CD4-positive, alpha-beta T cell treated with Interleukin-6 at 100 ng/mL for 8 hours (primary cell): Measurements from ENCODE around the gene DNAJB1.

ENCODE experiments used
- DNase-seq: peaks from one replicate; pipeline ENCODE4 v3.0.0-alpha.2; 2020; ENCODE audit warnings: mixed read lengths, low spot score

Gene DNAJB1

DNA sequence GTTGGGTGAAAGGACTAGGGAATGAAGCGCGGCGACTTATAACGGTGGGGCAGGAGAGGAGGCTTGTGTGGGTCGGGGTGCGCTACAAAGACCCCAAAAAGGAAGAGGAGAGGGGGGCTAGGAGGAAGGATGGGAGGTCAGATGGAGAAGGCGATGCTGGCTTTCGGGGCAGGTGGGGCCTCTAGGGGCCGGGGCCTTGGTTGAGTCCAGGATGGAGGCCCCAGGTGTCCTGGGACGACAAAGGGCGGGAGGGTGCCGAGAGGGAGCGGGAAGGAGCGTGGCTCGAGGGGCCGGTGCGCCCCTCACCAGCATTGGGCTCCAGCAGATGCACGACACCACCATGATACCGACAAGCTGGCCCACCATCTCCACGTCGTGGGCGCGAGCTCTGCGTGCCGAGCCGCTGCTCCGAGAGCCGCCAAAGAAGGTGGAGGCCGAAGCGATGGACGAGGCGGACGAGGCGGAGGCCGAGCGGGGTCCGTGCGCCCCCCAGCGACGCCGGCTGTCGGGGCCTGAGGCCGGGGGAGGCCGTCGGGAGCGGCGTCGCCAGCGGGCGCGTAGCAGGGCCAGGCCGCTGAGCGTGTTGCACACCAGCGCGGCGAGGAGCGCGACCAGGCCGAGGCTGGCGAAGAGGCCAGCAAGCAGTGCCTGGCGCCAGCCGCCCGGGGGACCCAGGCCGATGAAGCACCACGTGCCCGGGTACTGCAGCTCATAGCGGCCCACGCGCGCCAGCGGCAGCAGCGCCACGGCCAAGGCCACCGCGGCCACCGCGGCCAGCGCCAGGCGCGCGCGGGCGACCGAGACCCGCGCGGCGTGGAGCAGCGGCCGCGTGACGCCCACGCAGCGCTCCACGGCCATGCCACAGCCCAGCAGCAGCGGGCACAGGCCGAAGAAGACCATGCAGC is 44.9 kb downstream of the DNAJB1 start:
- no peak for DNase-seq

DNA sequence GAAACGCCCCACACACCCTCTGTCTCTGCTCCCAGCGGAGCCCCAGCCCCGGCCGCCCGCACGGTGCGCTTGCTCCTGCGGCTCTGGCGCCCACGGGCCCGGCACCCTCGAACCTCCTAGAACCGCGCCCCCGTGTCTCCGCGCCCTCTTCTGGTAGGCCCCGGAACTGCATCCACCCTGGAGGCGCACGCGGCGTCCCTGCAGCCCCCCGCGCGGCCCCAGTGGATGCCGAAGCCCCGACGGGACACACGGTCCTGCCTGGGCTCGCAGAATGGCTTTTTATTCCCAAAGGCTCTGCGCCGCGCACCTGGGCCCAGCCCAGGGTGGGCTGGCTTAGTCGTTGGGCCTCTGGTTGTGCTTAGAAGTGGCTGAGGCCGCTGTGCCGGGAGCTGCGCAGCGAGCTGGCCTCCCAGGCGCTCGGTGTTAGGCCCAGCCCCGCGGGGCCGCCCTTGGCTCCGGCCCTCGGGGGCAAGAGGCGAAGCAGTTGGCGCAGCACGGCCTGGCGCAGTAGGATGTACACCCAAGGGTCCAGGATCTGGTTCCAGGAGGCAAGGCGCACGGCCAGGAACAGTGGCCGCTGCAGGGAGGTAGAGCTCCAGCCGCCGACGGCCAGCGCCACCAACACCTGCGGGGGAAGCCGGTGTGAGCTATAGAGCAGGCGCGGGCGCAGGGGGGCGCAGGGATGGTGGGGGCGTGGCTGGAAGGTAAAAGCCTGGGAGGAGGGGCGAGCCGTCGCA is 45.8 kb downstream of the DNAJB1 start:
- peak; percentile 70 for DNase-seq

- no peak for DNase-seq
Measured at GRCh38 chr19:14471436-14472187, 46.6 kb downstream of the DNAJB1 start.

- no peak for DNase-seq
Measured at GRCh38 chr19:14470031-14470876, 47.9 kb downstream of the DNAJB1 start.

DNA sequence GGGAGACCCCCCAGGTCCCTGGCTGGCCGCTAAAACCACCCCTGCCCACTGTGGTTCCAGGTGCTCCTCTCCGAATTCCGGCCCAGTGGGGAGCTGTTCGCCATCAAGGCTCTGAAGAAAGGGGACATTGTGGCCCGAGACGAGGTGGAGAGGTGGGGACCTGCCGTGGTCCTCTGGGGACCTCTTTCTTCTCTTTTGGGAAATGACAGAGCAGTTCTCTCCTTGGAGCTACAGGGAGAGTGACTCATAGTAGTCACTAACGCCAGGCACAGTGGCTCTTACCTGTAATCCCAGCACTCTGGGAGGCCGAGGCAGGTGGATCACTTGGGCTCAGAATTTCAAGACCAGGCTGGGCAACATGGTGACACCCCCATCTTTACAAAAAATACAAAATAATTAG is 50.4 kb downstream of the DNAJB1 start:
- DNase-seq: no peak

DNA sequence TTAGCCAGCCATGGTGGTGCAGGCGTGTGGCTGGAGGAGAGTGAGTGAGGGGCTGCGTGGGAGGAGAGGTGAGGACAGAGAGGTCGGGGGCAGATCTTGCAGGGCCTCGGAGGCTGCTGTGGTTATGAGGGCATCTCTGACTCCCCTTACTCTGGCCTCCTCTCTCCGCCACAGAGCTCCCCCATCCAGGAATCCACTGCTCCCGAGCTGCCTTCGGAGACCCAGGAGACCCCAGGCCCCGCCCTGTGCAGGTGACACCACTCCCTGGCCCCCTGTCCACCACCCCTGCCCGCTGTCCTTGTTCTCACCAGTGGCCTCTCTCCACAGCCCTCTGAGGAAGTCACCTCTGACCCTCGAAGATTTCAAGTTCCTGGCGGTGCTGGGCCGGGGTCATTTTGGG is 50.8 kb downstream of the DNAJB1 start:
- DNase-seq: no peak
